OCI-LY7 (cell line): ENCODE data around the gene SLCO4A1.

Source experiments
- CTCF ChIP-seq: fragments of 200-600 bp; sonication (generic); conservative IDR thresholded peaks from 2 replicates; pipeline ENCODE4 v1.5.1; 2014; ENCODE audit warnings: mild to moderate bottlenecking, antibody characterized with exemption, low read length, moderate library complexity, mixed read lengths
- EZH2phosphoT487 ChIP-seq: fragments of 200-600 bp; sonication (generic); IDR thresholded peaks from 2 replicates; pipeline ENCODE4 v1.6.1; 2018; ENCODE audit warnings: low read depth, borderline replicate concordance, mild to moderate bottlenecking, mixed run types, antibody characterized with exemption, low read length, moderate library complexity, mixed read lengths

GRCh38 chr20:62669249-62669648, 26.9 kb downstream of the SLCO4A1 start:
- TF ChIP-seq CTCF, result no peak
- no peak for TF ChIP-seq EZH2phosphoT487
